Measurements from ENCODE around the gene PRAMEF17.
"Not testable (repeated sequence)": the region's sequence is repeated elsewhere in the genome, so short reads cannot be mapped to it uniquely, and the experiment has no call there.

Gene PRAMEF17

GRCh38 chr1:13389332-13389731 lies at the start of gene PRAMEF17:
PRAMEF17 (plus strand) TSS chr1:13389632; CDS start chr1:13389658, 26 bp downstream.
- DNase-seq (ENCODE audit: low read depth in 2 of 3, low spot score in 1 of 3): not testable (repeated sequence)

- DNase-seq (ENCODE audit: low read depth in 2 of 3, low spot score in 1 of 3): not testable (repeated sequence)
Observed at GRCh38 chr1:13342496-13342895, 46.9 kb upstream of the PRAMEF17 start.

GRCh38 chr1:13347034-13347433 lies 42.4 kb upstream of the PRAMEF17 start, which contains the start of gene PRAMEF14:
PRAMEF14 (minus strand) TSS chr1:13347134; CDS start chr1:13345314, 1,820 bp downstream.
- DNase-seq (ENCODE audit: low read depth in 2 of 3, low spot score in 1 of 3): not testable (repeated sequence)

- not testable (repeated sequence) for DNase-seq (ENCODE audit: low read depth in 2 of 3, low spot score in 1 of 3)
Observed at GRCh38 chr1:13353476-13353875, 36.0 kb upstream of the PRAMEF17 start.

- DNase-seq (ENCODE audit: low read depth in 2 of 3, low spot score in 1 of 3): peak in 1 of 3 donors; percentile 6
Observed at GRCh38 chr1:13354475-13354874, 35.0 kb upstream of the PRAMEF17 start.

- DNase-seq (ENCODE audit: low read depth in 2 of 3, low spot score in 1 of 3): peak in 1 of 3 donors; percentile 47
Observed at GRCh38 chr1:13356774-13357173, 32.7 kb upstream of the PRAMEF17 start.

GRCh38 chr1:13362364-13362763 lies 27.1 kb upstream of the PRAMEF17 start:
- not testable (repeated sequence) for DNase-seq (ENCODE audit: low read depth in 2 of 3, low spot score in 1 of 3)

- not testable (repeated sequence) for DNase-seq (ENCODE audit: low read depth in 2 of 3, low spot score in 1 of 3)
Observed at GRCh38 chr1:13364928-13365327, 24.5 kb upstream of the PRAMEF17 start.

- not testable (repeated sequence) for DNase-seq (ENCODE audit: low read depth in 2 of 3, low spot score in 1 of 3)
Observed at GRCh38 chr1:13366536-13366935, 22.9 kb upstream of the PRAMEF17 start.

GRCh38 chr1:13368544-13368943 lies 20.9 kb upstream of the PRAMEF17 start:
- peak; percentile 2 to 30 (median 15) for DNase-seq (ENCODE audit: low read depth in 2 of 3, low spot score in 1 of 3)

GRCh38 chr1:13378983-13379382 lies 10.4 kb upstream of the PRAMEF17 start:
- DNase-seq (ENCODE audit: low read depth in 2 of 3, low spot score in 1 of 3): not testable (repeated sequence)

- DNase-seq (ENCODE audit: low read depth in 2 of 3, low spot score in 1 of 3): not testable (repeated sequence)
Observed at GRCh38 chr1:13380380-13380779, 9.1 kb upstream of the PRAMEF17 start.

- DNase-seq (ENCODE audit: low read depth in 2 of 3, low spot score in 1 of 3): not testable (repeated sequence)
Observed at GRCh38 chr1:13393004-13393403, 3.6 kb downstream of the PRAMEF17 start.

GRCh38 chr1:13394761-13395160 lies 5.3 kb downstream of the PRAMEF17 start:
- not testable (repeated sequence) for DNase-seq (ENCODE audit: low read depth in 2 of 3, low spot score in 1 of 3)

- DNase-seq (ENCODE audit: low read depth in 2 of 3, low spot score in 1 of 3): not testable (repeated sequence)
Observed at GRCh38 chr1:13395311-13395710, 5.9 kb downstream of the PRAMEF17 start.

GRCh38 chr1:13407811-13408210 lies 18.4 kb downstream of the PRAMEF17 start:
- no peak for DNase-seq (ENCODE audit: low read depth in 2 of 3, low spot score in 1 of 3)

- not testable (repeated sequence) for DNase-seq (ENCODE audit: low read depth in 2 of 3, low spot score in 1 of 3)
Observed at GRCh38 chr1:13410150-13410549, 20.7 kb downstream of the PRAMEF17 start, which contains the start of gene PRAMEF20. PRAMEF20 (plus strand) TSS chr1:13410450; CDS start chr1:13416355, 5,905 bp downstream.

GRCh38 chr1:13430495-13430894 lies 41.1 kb downstream of the PRAMEF17 start:
- DNase-seq (ENCODE audit: low read depth in 2 of 3, low spot score in 1 of 3): no peak

- no peak for DNase-seq (ENCODE audit: low read depth in 2 of 3, low spot score in 1 of 3)
Observed at GRCh38 chr1:13432251-13432650, 42.8 kb downstream of the PRAMEF17 start.

GRCh38 chr1:13433694-13434358 lies 44.4 kb downstream of the PRAMEF17 start:
- not testable (repeated sequence) for DNase-seq (ENCODE audit: low read depth in 2 of 3, low spot score in 1 of 3)

GRCh38 chr1:13435458-13435857 lies 46.0 kb downstream of the PRAMEF17 start:
- no peak for DNase-seq (ENCODE audit: low read depth in 2 of 3, low spot score in 1 of 3)

GRCh38 chr1:13439104-13439783 lies 49.8 kb downstream of the PRAMEF17 start:
- not testable (repeated sequence) for DNase-seq (ENCODE audit: low read depth in 2 of 3, low spot score in 1 of 3)
